Measurements from ENCODE around the gene CAMSAP2. TPM values are rescaled to one million over a fixed set of nuclear protein-coding genes. Genes with fewer than 3 reads are reported as not detected.

CAMSAP2 gene
- total and polyA plus RNA-seq, 9 donors = 14.5 to 44.5 (median 33.6) TPM

DNA sequence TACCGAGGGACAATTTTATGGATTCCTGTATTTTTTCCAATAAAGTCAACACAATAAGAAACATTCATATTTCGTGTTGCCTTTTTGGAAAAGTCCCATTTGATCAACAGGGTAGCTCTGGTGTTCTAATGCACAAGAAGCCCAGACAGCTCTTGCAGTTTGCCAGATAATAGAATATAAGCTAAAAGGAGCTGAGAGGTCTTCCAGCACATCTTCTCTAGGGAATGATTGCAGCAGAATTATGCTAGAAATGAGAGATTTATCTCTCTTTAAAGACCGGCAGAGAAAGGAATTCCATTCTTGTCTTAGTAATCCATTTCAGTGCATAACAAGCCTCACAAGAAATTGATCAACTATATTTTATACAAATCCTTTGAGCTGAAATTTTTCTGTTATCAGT is 44.0 kb upstream of the CAMSAP2 start:
- intact Hi-C loops (cut with DNase I) = no loop called here
- Histone ChIP-seq H3K4me3 (no peak overlapping the region), H3K4me1 (ENCODE audit: insufficient read depth) (no peaks in the 10 kb centered on the region), H3K27ac (no peak overlapping the region), H3K27me3 (no peaks in the 10 kb centered on the region), H3K9me3 (no peaks in the 10 kb centered on the region), H3K36me3 (no peaks in the 10 kb centered on the region)
- DNase-seq = no peak
- 27 to 37% (median 36%) methylated on average over 3 of the region's 3 CpGs for WGBS, 3 donors
- TF ChIP-seq EP300 (IDR thresholded peaks at IDR 0.05) = no peak
- TF ChIP-seq CTCF (IDR thresholded peaks at IDR 0.05) = no peak
- TF ChIP-seq POLR2A (IDR thresholded peaks at IDR 0.05) = no peak

- Histone ChIP-seq H3K4me3 (no peak overlapping the region), H3K27ac (no peak overlapping the region), H3K27me3 (no peaks in the 10 kb centered on the region), H3K9me3 (no peaks in the 10 kb centered on the region), H3K36me3 (no peaks in the 10 kb centered on the region), H3K4me1 (ENCODE audit: insufficient read depth) (no peaks in the 10 kb centered on the region)
- no peak for DNase-seq
- no peak for TF ChIP-seq POLR2A (IDR thresholded peaks at IDR 0.05)
- no peak for TF ChIP-seq CTCF (IDR thresholded peaks at IDR 0.05)
- TF ChIP-seq EP300 (IDR thresholded peaks at IDR 0.05) = no peak
- 45 to 64% (median 53%) methylated on average over 1 of the region's 1 CpG for WGBS, 3 donors
- intact Hi-C loops (cut with DNase I) = no loop called here
These were observed 38.8 kb upstream of the CAMSAP2 start for GRCh38 chr1:200699871-200700270.

- no peaks in the 10 kb centered on the region for H3K36me3 ChIP-seq
- TF ChIP-seq CTCF (IDR thresholded peaks at IDR 0.05) (no peak), POLR2A (IDR thresholded peaks at IDR 0.05) (no peak), EP300 (IDR thresholded peaks at IDR 0.05) (no peak)
- H3K9me3 ChIP-seq = no peaks in the 10 kb centered on the region
- no peak overlapping the region for H3K4me3 ChIP-seq
- intact Hi-C loops (cut with DNase I) = no loop called here
- WGBS, 3 donors = 58 to 64% (median 63%) methylated on average over 3 of the region's 3 CpGs
- H3K27ac ChIP-seq = no peak overlapping the region
- no peaks in the 10 kb centered on the region for H3K4me1 ChIP-seq (ENCODE audit: insufficient read depth)
- no peak for DNase-seq
- H3K27me3 ChIP-seq = no peaks in the 10 kb centered on the region
These were observed 33.6 kb upstream of the CAMSAP2 start for GRCh38 chr1:200704986-200705500.

GRCh38 chr1:200706111-200706814 is 32.4 kb upstream of the CAMSAP2 start:
- H3K4me3 ChIP-seq = no peak overlapping the region
- H3K36me3 ChIP-seq = no peaks in the 10 kb centered on the region
- H3K27ac ChIP-seq = no peak overlapping the region
- H3K9me3 ChIP-seq = no peaks in the 10 kb centered on the region
- DNase-seq = no peak
- H3K4me1 ChIP-seq (ENCODE audit: insufficient read depth) = no peaks in the 10 kb centered on the region
- intact Hi-C loops (cut with DNase I) = no loop called here
- TF ChIP-seq EP300 (IDR thresholded peaks at IDR 0.05) = no peak
- TF ChIP-seq POLR2A (IDR thresholded peaks at IDR 0.05) = no peak
- TF ChIP-seq CTCF (IDR thresholded peaks at IDR 0.05) = no peak
- 69 to 76% (median 74%) methylated on average over 4 of the region's 4 CpGs for WGBS, 3 donors
- H3K27me3 ChIP-seq = no peaks in the 10 kb centered on the region
